Measurements from ENCODE around the gene CPVL.

CPVL gene

DNA sequence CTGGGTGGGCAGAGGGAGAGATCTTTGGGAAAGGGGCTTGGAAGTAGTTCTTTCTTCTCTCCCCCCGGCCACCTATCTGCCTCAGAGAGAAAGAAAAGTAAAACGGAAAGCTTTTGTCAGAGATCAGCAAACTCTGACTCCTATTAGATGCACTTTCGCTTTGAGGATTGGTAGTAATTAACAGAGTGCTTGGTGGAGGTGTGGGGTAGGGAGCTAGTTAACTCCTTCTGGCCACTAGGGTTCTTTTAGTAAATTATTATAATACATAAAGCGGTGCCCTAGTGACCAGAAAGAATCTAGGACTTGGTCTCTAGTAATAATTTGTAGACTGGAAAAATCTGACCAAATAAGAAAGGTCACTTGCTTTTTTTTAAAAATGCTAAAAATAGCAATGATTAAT lies 54.6 kb downstream of the CPVL start:
- TF ChIP-seq, protein P1, sequence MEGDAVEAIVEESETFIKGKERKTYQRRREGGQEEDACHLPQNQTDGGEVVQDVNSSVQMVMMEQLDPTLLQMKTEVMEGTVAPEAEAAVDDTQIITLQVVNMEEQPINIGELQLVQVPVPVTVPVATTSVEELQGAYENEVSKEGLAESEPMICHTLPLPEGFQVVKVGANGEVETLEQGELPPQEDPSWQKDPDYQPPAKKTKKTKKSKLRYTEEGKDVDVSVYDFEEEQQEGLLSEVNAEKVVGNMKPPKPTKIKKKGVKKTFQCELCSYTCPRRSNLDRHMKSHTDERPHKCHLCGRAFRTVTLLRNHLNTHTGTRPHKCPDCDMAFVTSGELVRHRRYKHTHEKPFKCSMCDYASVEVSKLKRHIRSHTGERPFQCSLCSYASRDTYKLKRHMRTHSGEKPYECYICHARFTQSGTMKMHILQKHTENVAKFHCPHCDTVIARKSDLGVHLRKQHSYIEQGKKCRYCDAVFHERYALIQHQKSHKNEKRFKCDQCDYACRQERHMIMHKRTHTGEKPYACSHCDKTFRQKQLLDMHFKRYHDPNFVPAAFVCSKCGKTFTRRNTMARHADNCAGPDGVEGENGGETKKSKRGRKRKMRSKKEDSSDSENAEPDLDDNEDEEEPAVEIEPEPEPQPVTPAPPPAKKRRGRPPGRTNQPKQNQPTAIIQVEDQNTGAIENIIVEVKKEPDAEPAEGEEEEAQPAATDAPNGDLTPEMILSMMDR (conservative IDR thresholded peaks at IDR 0.05): no peak
- H3K27ac ChIP-seq: no peak overlapping the region

DNA sequence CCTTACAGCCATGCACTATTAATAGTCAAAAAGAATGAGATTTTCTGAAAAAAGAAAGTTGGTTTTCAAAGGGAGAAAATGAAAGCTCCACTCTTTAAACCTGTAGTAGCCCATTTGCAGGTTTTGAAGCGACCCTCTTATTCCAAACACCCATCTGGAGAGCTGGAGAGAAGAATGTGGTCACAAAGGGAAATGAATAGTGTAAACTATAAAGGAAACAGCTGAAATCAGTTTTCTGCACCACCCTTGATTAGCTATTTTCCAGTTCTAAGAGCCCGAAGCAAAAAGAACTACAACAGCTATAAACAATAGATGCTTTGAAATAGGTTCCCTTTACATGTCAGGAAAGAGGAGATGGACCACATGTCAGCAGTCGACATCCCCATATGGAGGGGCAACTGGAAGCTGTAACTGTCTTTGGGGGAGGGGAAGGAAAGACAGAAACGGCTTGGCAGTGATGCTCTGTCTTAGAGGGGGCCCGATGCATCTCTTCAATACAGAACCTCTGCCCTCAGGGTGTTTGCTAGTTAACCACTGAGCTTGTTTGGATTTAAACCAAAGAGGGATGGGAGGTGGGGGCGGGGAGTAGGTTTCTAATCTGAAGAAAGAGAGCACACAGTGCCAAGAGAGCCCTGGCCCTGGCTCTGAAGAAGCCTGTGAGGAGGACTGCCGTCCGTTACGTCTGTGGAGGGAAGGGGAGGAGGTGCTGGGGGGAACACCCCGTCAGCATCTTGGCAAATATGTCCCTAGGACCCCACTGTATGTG lies 55.3 kb downstream of the CPVL start:
- H3K27ac ChIP-seq: no peak overlapping the region
- TF ChIP-seq, protein P1 (conservative IDR thresholded peaks at IDR 0.05): no peak

- TF ChIP-seq, protein P1 (conservative IDR thresholded peaks at IDR 0.05): no peak
Observed at GRCh38 chr7:29090151-29090805, 56.1 kb downstream of the CPVL start.

DNA sequence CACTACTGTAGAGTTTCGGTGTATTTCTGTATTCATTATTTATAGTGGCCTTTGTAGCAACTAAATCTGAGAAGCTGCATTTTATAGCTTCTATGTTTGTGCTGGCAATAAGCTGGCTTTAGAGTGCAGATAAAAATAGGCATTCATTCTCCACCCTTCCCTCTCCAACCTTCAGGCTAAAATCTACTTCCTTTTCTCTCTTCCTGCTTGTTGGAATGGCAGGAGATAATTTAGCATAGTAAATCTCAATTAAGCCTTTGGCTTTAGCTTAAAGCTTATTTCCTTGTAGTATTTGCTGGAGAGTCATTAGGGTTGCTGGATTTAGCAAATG lies 58.5 kb downstream of the CPVL start:
- TF ChIP-seq, protein P1 (conservative IDR thresholded peaks at IDR 0.05): no peak
- H3K27ac ChIP-seq: peak overlapping the region; percentile 47

More at GRCh38 chr7:29090151-29090805, 56.1 kb downstream of the CPVL start:
- H3K27ac ChIP-seq: no peak overlapping the region

DNA sequence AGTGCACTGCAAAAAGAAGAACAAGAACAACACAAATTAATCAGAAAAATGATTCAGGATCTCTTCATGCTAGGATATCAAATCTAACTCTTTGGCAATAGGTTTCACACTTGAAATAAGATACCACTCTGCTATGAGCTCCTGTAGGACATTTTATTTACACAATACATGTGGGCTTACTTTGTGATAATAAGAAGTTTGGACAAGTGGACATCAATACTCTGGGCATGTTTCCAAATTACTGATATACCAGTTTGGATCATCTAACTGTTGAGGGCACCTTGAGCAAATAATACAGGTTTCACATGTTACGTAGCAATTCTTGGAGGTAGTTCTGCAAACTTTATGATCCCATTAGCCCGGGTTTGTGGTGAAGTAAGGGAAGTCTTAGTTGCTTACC lies 59.8 kb downstream of the CPVL start:
- peak overlapping the region; percentile 47; the same call in 1 of the 2 replicates for H3K27ac ChIP-seq
- TF ChIP-seq, protein P1 (conservative IDR thresholded peaks at IDR 0.05): no peak

GRCh38 chr7:29084832-29085231 lies 61.5 kb downstream of the CPVL start:
- no peak overlapping the region for H3K27ac ChIP-seq
- TF ChIP-seq, protein P1 (conservative IDR thresholded peaks at IDR 0.05): no peak

DNA sequence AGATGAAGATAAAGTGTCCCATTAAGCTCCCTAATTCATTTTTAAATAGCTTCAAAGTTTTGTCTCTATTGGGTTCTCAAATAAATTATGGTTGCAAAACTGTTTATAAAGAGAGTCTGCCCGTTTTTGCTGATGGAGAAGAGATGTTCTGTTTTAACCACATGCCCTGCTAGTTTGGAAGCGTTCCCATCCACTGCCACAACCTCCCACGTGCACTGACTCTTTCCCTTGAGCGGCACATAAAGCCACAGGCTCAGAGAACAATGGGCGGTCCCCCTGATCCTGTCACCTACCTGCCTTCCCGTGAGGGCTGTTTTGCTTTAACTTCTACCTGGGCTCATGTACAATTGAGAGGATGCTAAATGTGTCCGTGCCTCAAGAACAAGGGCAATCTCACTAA lies 65.5 kb downstream of the CPVL start:
- TF ChIP-seq, protein P1 (conservative IDR thresholded peaks at IDR 0.05): no peak
- H3K27ac ChIP-seq: no peak overlapping the region

All from VCaP (cell line).